Panc1 (cell line): ENCODE data around the gene IRX4.

Experiments used
- CTCF ChIP-seq: fragments of 450-650 bp; IDR thresholded peaks from 2 replicates; pipeline ENCODE4 v1.5.1; 2017; ENCODE audit warnings: mild to moderate bottlenecking
- POLR2AphosphoS5 ChIP-seq: IDR thresholded peaks from 2 replicates; pipeline ENCODE4 v1.6.1; 2012; ENCODE audit warnings: mild to moderate bottlenecking, low read depth, low read length, moderate library complexity
- SIN3A ChIP-seq: IDR thresholded peaks from 2 replicates; pipeline ENCODE4 v1.6.1; 2012; ENCODE audit warnings: low read depth, mild to moderate bottlenecking, low read length, moderate library complexity, borderline replicate concordance; ENCODE audit not compliant: insufficient read depth
- TCF7L2 ChIP-seq: IDR thresholded peaks from 2 replicates; pipeline ENCODE4 v1.6.1; 2011; ENCODE audit warnings: mild to moderate bottlenecking, low read depth, low read length, inconsistent platforms

- TF ChIP-seq CTCF (no peak), SIN3A (no peak), TCF7L2 (no peak), POLR2AphosphoS5 (no peak)
Observed at GRCh38 chr5:1885868-1886845, 3.4 kb upstream of the IRX4 start.
